HG03520 (cell line): Measurements from ENCODE around the gene FZD2.
"Not testable (repeated sequence)": the region's sequence is repeated elsewhere in the genome, so short reads cannot be mapped to it uniquely, and the experiment has no call there.

Experiments used
- ATAC-seq: cut with Tn5 transposase; IDR thresholded peaks from one replicate; pipeline ENCODE4 v1.9.1; 2021; ENCODE audit warnings: mild to moderate bottlenecking, moderate library complexity; ENCODE audit not compliant: unreplicated experiment

FZD2 gene

DNA sequence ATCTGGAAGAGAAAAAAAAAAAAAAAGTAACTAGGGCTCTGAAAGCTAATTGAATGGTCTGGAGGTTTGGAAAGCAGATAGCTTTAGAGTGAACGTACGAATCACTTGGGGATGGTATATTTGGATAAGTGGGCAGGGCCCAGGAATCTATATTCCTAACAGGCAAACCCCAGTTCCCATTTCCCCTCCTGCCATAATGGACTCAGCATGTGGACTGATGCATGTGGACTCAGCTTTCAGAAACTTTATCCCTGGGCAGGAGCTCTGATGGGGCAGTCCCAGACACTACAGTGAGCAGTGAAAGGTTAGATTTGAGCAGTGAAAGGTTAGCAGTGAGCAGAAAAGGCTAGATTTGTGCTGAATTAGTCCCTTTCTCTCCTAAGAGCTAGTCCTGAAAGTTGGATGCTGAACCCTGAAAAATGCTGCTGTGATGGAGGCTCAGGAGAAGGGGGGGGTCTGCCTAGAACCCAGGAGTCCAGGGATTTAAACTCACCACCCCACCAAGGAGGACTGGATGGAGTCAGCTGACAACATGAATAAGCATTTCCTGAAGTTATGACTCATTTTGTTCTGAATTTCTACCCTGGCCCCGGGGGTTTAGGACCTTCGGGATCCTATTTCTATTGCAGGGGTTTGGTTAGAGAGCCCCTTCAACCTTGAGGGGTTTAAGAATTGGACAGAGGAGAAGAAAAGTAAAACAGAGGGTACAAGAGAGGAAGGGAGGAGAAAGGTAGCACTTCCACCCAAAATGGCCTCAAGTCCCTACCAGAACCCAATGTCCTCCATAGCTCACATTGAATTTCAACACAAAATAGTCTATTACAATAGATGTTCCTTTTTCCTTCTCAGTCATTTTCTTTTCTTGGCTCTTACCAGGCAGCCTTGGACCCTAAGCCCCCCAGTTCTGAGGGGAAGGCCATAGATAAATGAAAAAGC, 10.3 kb upstream of the FZD2 start:
- ATAC-seq = no peak

DNA sequence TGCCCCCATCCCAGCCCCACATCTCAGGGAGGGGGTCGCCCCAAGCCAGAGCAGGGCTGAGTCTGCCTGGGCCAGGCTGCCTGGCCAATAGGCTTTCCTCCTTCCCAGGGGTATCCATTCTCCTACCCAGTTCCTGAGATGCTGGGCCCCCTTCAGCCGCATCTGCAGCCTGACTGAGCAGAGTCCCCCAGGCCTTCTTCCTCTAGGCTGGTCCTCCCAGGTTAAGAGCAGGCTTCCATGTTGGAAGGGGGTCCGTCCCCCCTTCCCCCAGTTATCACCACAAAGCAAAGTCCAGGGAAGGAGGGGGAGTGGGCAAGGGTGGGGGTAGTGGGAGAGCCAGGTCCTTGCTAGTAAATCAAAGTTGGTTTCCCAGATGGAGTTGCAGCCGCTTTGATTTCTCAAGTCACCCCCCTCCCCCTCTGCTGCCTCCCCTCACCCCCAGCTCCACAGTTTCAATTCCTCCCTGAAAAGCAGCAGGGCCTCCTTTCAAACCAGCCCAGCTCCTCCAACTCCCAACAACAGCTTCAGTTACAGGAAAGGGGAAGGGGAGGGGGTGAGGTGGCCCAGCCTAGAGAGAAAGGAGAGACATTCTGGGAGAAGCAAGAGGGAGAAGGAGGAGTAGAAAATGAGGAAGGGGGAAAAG, 9.5 kb upstream of the FZD2 start:
- no peak for ATAC-seq

DNA sequence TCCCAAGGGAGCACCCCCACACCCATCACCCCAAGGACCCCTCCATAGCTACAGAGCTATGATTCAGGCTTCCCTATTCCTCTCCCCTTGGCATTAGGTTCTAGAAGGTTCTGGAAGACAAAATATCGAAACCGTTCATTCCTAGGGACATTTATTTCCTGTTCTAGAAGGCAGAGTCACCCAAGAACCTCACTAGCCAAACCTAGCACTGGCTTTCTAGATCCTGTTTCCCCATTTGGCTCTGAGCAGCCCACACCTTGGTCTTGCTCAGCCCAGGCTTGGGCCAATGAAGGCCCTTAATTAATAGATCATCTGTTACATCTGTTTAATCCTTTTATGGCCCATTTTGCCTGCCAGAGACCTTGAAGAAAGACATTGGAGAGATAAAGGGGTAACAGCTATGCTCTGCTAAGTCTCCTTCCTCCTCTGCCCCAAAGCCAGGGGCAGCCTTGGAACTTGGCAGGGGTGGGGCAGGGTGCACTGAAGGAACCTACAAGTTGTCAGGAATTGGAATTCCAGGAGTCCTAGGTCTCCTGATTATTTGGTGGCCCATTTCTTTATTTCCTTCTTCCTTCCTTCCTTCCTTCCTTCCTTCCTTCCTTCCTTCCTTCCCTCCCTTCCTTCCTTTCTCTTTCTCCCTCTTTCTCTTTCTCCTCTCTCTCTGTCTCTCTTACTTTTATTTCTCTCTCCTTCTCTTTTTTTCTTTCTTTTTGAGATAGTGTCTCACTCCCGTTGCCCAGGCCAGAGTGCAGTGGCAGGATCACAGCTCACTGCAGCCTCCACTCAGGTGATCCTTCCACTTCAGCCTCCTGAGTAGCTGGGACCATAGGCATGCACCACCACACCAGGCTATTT, 8.7 kb upstream of the FZD2 start:
- no peak for ATAC-seq

DNA sequence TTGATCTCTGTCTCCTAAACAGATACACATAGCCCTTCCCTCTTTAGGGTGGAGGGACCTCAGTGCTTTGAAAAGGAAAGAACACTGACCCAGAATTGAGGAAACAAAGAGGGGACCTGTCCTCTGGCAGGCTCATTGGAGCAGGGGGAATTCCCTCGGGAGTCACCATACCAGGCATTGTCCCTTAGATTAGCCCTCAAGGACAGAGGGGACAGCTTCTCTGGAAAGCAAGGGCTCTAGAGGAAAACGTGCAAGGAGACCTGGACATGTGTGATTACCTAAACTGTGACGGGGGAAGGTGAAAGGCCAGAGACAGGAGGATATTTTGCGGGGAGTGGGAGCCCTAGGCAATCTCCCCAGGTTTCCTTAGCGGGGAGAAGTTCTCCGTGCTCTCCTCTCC, 7.6 kb upstream of the FZD2 start:
- no peak for ATAC-seq

DNA sequence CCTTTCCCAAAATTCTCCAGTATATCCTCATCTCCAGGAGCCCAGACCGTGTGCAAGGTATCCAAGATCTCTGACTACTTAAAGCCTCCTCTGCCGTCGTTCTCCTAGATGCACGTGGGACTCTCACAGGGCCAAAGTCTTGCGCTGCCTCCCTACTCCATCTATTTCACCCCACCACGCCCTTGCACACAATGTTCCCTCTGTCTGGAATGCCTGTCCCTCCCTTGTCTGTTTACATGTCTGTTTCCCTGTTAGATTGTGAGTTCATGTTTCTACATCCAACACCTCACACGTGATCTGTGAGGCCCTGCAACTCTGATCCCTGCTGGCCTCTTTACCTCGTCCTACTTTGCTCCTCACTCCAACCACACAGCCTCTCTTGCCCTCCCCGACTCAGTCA, 4.9 kb upstream of the FZD2 start:
- ATAC-seq = no peak

DNA sequence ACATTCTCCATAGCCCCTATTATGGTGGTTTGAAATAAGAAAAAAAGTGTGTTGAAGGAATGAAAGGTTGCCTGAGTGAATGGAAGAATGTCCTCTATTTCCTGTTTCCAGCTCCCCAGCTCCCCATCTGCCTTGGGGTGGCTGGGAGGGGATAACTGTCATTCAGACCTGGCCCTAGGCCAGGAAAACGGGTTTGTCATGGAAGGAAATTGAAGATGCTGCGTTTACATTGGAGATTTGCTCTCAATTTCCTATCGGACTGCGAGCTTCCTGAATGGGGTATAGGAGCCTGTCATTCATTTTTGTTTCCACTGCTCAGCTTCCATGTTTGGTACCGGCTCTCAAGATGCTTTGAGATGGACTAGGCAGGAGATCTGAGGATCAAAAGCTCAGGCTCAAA, 2.2 kb upstream of the FZD2 start:
- no peak for ATAC-seq

DNA sequence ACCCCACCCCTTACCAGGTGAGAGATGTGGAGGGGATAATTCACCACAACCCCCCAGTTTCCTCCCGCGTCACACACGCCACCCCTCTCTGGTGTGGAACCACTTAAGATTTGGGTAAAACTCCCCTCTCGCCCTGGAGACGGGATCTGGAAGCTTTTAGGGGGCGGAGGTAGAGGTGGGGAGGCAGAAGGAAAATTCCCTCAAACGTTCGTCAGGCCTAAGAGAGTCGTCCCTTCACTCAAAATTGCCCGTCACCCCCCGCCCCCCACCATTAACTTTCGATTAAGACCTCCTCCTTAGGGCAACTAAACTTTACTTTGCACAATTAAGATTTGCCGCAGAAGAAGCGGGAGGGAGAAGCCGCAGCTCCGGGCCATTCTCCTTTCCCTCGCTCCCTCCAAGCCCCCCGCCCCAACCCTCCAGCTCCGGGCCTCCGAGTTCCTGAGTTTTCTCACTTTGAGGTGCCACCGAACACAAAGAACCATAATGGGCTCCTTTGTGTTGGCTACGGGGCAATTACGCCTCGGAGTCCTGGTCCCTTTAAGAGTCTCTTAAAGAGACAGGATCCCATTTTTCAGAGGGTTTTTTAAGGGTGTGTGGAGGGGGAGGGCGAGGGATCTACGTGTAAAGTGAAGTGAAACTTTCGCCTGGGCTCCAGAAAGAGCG, 985 bp upstream of the FZD2 start:
- ATAC-seq = no peak

DNA sequence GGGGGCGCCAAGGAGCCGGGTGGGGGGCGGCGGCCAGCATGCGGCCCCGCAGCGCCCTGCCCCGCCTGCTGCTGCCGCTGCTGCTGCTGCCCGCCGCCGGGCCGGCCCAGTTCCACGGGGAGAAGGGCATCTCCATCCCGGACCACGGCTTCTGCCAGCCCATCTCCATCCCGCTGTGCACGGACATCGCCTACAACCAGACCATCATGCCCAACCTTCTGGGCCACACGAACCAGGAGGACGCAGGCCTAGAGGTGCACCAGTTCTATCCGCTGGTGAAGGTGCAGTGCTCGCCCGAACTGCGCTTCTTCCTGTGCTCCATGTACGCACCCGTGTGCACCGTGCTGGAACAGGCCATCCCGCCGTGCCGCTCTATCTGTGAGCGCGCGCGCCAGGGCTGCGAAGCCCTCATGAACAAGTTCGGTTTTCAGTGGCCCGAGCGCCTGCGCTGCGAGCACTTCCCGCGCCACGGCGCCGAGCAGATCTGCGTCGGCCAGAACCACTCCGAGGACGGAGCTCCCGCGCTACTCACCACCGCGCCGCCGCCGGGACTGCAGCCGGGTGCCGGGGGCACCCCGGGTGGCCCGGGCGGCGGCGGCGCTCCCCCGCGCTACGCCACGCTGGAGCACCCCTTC, 484 bp downstream of the FZD2 start:
- ATAC-seq = no peak

DNA sequence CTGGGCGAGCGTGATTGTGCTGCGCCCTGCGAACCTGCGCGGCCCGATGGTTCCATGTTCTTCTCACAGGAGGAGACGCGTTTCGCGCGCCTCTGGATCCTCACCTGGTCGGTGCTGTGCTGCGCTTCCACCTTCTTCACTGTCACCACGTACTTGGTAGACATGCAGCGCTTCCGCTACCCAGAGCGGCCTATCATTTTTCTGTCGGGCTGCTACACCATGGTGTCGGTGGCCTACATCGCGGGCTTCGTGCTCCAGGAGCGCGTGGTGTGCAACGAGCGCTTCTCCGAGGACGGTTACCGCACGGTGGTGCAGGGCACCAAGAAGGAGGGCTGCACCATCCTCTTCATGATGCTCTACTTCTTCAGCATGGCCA, 1.0 kb downstream of the FZD2 start:
- no peak for ATAC-seq

DNA sequence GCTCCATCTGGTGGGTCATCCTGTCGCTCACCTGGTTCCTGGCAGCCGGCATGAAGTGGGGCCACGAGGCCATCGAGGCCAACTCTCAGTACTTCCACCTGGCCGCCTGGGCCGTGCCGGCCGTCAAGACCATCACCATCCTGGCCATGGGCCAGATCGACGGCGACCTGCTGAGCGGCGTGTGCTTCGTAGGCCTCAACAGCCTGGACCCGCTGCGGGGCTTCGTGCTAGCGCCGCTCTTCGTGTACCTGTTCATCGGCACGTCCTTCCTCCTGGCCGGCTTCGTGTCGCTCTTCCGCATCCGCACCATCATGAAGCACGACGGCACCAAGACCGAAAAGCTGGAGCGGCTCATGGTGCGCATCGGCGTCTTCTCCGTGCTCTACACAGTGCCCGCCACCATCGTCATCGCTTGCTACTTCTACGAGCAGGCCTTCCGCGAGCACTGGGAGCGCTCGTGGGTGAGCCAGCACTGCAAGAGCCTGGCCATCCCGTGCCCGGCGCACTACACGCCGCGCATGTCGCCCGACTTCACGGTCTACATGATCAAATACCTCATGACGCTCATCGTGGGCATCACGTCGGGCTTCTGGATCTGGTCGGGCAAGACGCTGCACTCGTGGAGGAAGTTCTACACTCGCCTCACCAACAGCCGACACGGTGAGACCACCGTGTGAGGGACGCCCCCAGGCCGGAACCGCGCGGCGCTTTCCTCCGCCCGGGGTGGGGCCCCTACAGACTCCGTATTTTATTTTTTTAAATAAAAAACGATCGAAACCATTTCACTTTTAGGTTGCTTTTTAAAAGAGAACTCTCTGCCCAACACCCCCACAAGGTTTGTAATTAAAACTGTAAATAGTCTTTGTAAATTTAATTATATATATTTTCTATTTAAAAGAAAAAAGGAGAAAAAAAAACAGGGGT, 1.7 kb downstream of the FZD2 start:
- no peak for ATAC-seq

DNA sequence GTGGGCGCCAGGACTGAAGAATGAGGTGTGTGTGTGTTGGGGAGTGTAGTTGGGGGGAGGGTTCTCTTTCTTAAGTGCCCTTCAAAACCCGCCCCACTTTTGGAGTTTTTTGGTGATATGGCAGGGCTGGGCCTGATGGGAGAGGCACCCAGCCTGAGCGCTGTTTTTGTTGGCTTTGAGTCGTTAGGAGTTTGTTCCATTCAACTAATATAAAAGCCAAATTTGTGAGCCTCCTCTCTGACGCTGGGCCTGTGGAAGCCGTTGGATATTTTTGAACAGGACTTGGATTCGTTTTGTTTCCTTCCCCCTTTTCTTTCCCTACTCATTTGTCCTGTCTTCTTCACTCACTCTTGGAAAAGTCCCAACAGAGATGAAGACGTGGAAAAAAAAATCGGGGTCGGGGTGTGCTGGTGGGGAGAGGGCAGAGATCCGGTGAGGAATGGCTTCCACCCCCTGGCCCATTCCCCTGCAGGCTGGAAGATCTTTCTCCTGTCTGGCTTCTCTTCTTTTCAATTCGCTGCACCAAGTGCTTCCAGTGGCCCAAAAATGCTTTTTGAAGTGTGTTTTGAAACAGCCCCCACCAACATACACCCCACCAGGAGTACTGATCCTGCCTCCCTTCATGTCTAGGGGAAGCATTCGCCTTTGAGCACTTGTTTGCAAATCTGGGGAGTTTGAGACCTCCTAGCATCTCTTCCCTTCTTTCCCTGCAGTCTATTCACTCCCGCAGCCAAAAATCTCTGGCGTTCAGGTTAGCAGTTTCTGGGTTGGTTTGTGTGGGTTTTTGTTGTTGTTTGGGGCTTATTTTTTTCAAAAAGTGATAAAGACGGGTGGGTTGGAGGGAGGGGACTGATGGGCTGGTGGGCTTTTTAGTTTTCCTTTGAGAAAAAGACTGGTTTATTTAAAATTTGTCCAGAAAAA, 2.6 kb downstream of the FZD2 start:
- no peak for ATAC-seq

DNA sequence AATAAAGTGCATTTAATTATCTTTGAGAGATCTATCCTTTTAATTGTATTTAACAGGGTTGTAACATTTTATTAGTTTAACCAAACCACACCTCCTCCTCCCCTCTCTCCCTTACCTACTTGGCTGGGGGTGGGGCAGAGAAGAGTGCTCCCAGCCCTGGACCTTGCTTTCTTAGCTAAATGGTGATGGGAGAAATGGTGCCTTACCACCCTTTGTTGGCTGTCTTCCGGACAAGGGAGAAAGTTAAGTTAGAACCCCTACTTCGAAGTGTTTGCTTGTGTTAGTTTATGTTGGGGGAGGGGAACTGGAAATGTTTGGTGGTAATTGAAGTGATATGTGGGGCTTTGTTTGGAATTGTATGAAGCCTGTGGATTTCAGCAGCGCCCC, 3.9 kb downstream of the FZD2 start:
- no peak for ATAC-seq

DNA sequence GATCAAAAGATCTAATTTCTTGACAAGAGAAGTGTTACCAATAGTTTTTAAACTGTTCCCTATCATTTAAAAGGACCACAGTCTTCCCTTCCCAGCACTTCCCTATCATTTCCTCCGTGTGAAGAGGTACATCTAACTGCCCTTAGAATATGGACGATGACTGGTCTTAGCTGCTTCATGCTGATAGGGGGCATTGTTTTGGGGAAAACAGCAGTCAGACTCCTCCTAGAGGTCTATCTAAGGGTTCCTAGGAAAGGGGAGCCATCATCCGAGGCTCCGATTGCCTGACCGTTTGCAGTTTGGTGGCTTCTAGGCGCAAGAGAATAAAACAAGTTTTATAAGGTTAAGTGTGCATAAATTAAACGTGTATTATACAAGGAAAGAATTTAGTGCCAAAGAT, 7.1 kb downstream of the FZD2 start:
- ATAC-seq = no peak

DNA sequence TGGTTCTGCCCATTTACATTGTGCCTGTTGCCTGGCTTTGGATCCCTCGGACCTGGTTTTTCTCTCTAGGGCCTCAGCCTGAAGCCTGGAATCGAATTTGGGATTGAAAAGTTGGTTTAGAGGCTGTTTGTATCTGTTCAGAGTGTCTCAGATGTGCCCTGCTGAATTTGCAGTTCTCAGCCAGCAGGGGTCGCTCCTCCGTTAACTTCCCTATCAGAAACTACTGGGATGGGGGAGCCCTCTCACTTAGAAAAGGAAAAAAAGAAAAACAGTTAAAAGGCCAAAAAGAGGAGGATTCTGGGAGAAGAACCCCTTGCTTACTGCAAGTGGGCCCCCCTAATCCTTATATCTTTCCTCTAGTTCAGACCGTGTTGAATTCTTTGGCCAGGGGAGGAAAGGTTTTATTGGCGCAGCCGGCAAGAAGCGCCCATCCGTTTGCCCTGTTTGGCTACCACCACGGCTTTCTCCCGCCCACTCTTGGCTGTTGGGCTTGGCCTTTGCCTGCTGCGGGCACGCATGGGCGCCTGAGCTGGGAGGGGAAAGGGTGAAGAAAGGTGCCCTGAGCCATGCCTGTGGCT, 8.7 kb downstream of the FZD2 start:
- no peak for ATAC-seq

DNA sequence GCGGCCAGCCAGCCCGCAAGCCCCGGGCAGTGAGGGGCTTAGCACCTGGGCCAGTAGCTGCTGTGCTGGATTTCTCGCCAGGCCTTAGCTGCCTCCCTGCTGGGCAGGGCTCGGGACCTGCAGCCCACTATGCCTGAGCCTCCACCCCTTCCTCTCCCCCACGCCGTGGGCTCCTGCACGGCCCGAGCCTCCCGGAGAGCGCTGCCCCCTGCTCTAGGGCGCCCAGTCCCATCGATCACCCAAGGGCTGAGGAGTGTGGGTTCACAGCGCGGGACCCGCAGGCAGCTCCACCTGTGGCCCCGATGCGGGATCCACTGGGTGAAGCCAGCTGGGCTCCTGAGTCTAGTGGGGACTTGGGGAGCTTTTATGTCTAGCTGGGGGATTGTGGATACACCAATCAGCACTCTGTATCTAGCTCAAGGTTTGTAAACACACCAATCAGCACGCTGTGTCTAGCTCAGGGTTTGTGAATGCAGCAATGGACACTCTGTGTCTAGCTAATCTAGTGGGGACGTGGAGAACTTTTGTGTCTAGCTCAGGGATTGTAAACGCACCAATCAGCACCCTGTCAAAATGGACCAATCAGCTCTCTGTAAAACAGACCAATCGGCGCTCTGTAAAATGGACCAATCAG, 11.1 kb downstream of the FZD2 start:
- ATAC-seq = not testable (repeated sequence)

DNA sequence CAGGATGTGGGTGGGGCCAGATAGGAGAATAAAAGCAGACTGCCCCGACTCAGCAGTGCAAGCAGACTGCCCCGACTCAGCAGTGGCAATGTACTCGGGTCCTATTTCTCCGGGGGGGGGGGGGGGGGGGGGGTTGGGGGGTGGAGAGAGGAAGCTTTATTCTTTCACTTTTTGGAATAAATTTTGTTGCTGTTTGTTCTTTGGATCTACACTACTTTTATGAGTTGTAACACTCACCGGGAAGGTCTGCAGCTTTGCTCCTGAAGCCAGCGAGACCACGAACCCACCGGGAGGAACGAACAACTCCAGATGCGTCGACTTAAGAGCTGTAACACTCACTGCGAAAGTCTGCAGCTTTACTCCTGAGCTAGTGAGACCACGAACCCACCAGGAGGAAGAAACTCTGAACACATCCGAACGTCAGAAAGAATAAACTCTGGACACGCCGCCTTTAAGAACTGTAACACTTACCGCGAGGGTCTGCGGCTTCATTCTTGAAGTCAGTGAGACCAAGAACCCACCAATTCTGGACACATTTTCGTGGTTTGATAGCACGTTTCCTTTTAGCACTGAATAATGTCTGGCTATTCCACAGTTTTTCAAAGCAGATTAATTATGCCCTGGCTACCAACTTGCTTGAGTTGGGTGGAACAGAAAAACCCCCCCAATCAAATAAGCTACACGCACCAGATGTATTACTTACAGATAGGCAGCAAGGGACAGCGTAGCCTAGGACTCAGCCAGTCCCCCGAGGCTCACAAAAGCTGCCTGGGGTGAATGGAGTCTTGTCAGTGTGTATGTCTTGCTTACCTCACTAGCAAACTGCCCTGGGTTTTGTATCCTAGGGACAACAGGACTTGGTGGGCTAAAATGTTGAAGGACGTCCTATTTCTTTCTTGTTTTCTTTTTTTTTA, 11.9 kb downstream of the FZD2 start:
- ATAC-seq = no peak

DNA sequence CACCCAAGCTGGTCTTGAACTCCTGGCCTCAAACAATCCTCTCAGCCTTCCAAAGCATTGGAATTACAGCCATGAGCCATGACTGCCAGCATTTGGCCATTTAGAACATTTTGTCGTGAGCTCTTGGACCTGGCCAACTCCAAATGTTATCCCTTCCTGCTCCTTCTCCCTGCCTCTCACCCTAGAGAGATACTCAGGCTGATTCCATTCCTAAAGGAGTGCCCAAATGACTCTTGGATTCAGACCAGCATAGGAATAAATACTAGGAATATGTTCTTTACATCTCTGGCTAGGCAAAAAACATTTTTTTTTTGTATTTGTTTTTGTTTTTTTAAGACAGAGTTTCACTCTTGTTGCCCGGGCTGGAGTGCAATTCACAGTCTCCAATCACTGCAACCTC, 15.5 kb downstream of the FZD2 start:
- no peak for ATAC-seq
